Endothelial cell of umbilical vein (primary cell): ENCODE results near the gene CCDC12. TPM values are rescaled to one million over a fixed set of nuclear protein-coding genes. Genes with fewer than 3 reads are reported as not detected.

Experiments
- BruUV-seq: library from RNA; stranded (reverse); fragments of 400-500 nt; replicated peaks from 2 replicates; lab custom pipeline; 2021; lab: Mats Ljungman, UMichigan
- CTCF ChIA-PET: fragments of 300-600, 350-600 bp; sonication (Branson Sonifier 250); formaldehyde crosslinking; loops from one replicate; lab custom pipeline; 2021; ENCODE audit warnings: antibody characterized with exemption, inconsistent platforms; lab: Charles Lee
- POLR2A ChIA-PET: fragments of 300-600, 350-600 bp; sonication (Branson Sonifier 250); formaldehyde crosslinking; loops from one replicate; lab custom pipeline; 2021; ENCODE audit warnings: antibody characterized with exemption, inconsistent platforms; lab: Charles Lee
- DNase-seq: peaks from one replicate; pipeline ENCODE4 v3.0.0-alpha.2; 2011; ENCODE audit warnings: low read depth, low spot score
- FAIRE-seq: peaks from 2 replicates; lab custom pipeline; 2011; peaks lifted over from hg19 to GRCh38; lab: Jason Lieb, UNC
- H2AFZ ChIP-seq: 2 replicates; pipeline ENCODE4 v1.6.0; 2012; ENCODE audit warnings: low read depth, low read length, control low read depth, inconsistent platforms
- H3K27ac ChIP-seq: 2 replicates; pipeline ENCODE4 v1.5.1; 2011; ENCODE audit warnings: low read depth, mild to moderate bottlenecking, control low read depth, low read length, moderate library complexity; ENCODE audit not compliant: insufficient read depth
- H3K27me3 ChIP-seq, 2 experiments: 2 replicates each; pipeline versions ENCODE4 v1.6.0 to v1.6.1; 2011; ENCODE audit warnings: low read length in 2 of 2, mixed read lengths in 1 of 2; ENCODE audit not compliant: control insufficient read depth in 2 of 2, insufficient read depth in 2 of 2
- H3K36me3 ChIP-seq, 2 experiments: 2 replicates in 1 of 2; 3 replicates in 1 of 2; pipeline ENCODE4 v1.5.1; 2011; ENCODE audit warnings: low read length in 2 of 2, mild to moderate bottlenecking in 1 of 2, moderate library complexity in 1 of 2; ENCODE audit not compliant: control insufficient read depth in 2 of 2, insufficient read depth in 2 of 2; ENCODE audit errors: extremely low read depth in 1 of 2
- H3K4me1 ChIP-seq: 3 replicates; pipeline ENCODE4 v1.5.1; 2011; ENCODE audit warnings: mild to moderate bottlenecking, low read length; ENCODE audit not compliant: control insufficient read depth, insufficient read depth; ENCODE audit errors: extremely low read depth
- H3K4me2 ChIP-seq: 2 replicates; pipeline ENCODE4 v1.6.1; 2011; ENCODE audit warnings: low read length, control low read depth, mixed read lengths; ENCODE audit not compliant: insufficient read depth
- H3K4me3 ChIP-seq, 3 experiments: fragments of 200-600 bp in 1 of 3; sonication (generic), shearing (Covaris generic) in 1 of 3; replicated peaks in 1 of 3; 2 replicates each; pipeline ENCODE4 v1.5.1; 2011 to 2016; ENCODE audit warnings: control low read depth in 3 of 3, low read length in 3 of 3, mild to moderate bottlenecking in 2 of 3, inconsistent platforms in 1 of 3, low read depth in 1 of 3, moderate library complexity in 1 of 3; ENCODE audit not compliant: insufficient read depth in 1 of 3
- H3K79me2 ChIP-seq: 2 replicates; pipeline ENCODE4 v1.6.0; 2012; ENCODE audit warnings: low read length, inconsistent platforms; ENCODE audit not compliant: control insufficient read depth, insufficient read depth
- H3K9ac ChIP-seq: replicated peaks from 2 replicates; pipeline ENCODE3; 2011; ENCODE audit warnings: low read length, control low read depth; ENCODE audit not compliant: insufficient read depth; ENCODE audit errors: extremely low read depth
- H3K9me1 ChIP-seq: replicated peaks from 3 replicates; pipeline ENCODE4 v1.6.0; 2011; ENCODE audit warnings: mild to moderate bottlenecking, low read length; ENCODE audit not compliant: control insufficient read depth, insufficient read depth; ENCODE audit errors: extremely low read depth
- H3K9me3 ChIP-seq: replicated peaks from 2 replicates; pipeline ENCODE4 v1.5.1; 2012; ENCODE audit warnings: low read length, inconsistent platforms; ENCODE audit not compliant: control insufficient read depth, insufficient read depth
- H4K20me1 ChIP-seq: replicated peaks from 2 replicates; pipeline ENCODE3; 2011; ENCODE audit warnings: mild to moderate bottlenecking, low read length; ENCODE audit not compliant: control insufficient read depth, insufficient read depth; ENCODE audit errors: extremely low read depth
- CTCF ChIP-seq, 2 donors: IDR thresholded peaks; 1 replicate in 1 of 2; 2 replicates in 1 of 2; pipeline ENCODE4 v1.5.1; 2011; ENCODE audit warnings: low read length in 2 of 2, mild to moderate bottlenecking in 2 of 2, moderate library complexity in 2 of 2, control low read depth in 1 of 2, inconsistent platforms in 1 of 2, low read depth in 1 of 2; ENCODE audit not compliant: insufficient read depth in 1 of 2; ENCODE audit errors: extremely low read depth in 1 of 2
- EZH2 ChIP-seq: IDR thresholded peaks from 2 replicates; pipeline ENCODE4 v1.6.1; 2012; ENCODE audit warnings: borderline replicate concordance, low read depth, mild to moderate bottlenecking, moderate library complexity, low read length, inconsistent platforms; ENCODE audit not compliant: severe bottlenecking
- FOS ChIP-seq: IDR thresholded peaks from 2 replicates; pipeline ENCODE4 v1.6.1; 2011; ENCODE audit warnings: mild to moderate bottlenecking, low read length, moderate library complexity, borderline replicate concordance; ENCODE audit not compliant: insufficient read depth
- GATA2 ChIP-seq: IDR thresholded peaks from 2 replicates; pipeline ENCODE4 v1.7.0; 2011; ENCODE audit warnings: low read depth, mild to moderate bottlenecking, moderate library complexity, mixed read lengths, low read length; ENCODE audit not compliant: insufficient read length, insufficient read depth
- JUN ChIP-seq: IDR thresholded peaks from 2 replicates; pipeline ENCODE4 v1.6.1; 2011; ENCODE audit warnings: borderline replicate concordance, low read depth; ENCODE audit not compliant: insufficient read length, insufficient read depth
- MAX ChIP-seq: IDR thresholded peaks from 2 replicates; pipeline ENCODE4 v1.6.1; 2011; ENCODE audit not compliant: insufficient read depth, insufficient read length
- MYC ChIP-seq: IDR thresholded peaks from one replicate; pipeline ENCODE4 v1.6.1; 2011; ENCODE audit warnings: mild to moderate bottlenecking, low read depth, low read length
- POLR2A ChIP-seq: IDR thresholded peaks from 2 replicates; pipeline ENCODE4 v1.6.1; 2012; ENCODE audit warnings: low read depth, mild to moderate bottlenecking, control low read depth, low read length
- POLR2AphosphoS5 ChIP-seq: IDR thresholded peaks from 2 replicates; pipeline ENCODE4 v1.6.1; 2012; ENCODE audit warnings: low read depth, mild to moderate bottlenecking, control low read depth, low read length, moderate library complexity; ENCODE audit not compliant: insufficient read depth
- dilution Hi-C: fragments of 300-500 bp; cut with MboI; formaldehyde crosslinking; loops from one replicate; pipeline ENCODE4 v1.15.0; 2019; ENCODE audit warnings: low sequenced_read_pairs; ENCODE audit not compliant: extremely low pct_ligation_motif_present
- intact Hi-C: fragments of 100-400 bp; cut with micrococcal nuclease; formaldehyde crosslinking; loops from one replicate; pipeline ENCODE4 v1.10.0; 2022
- polyA plus RNA-seq, 4 experiments: library from polyadenylated mRNA; depleted of rRNA in 3 of 4; stranded (reverse) in 3 of 4; unstranded in 1 of 4; fragments of >200 nt; gene quantifications; 2 replicates each; pipeline versions ENCODE4 v1.2.1 to v1.2.3, GENCODE V29; 2011 to 2012; ENCODE audit warnings: missing spikeins in 1 of 4
- total RNA-seq: library from RNA; stranded (reverse); gene quantifications from 2 replicates; pipeline ENCODE4 v1.2.3, GENCODE V29; 2021

Gene CCDC12
- total and polyA plus RNA-seq, 2 donors (not counting 3 experiments of a cell fraction or from before 2014, with no cell fraction given): 35.1 to 50.5 TPM

- Histone ChIP-seq H3K9me3 (no peaks in the 10 kb centered on the region), H4K20me1 (no peaks in the 10 kb centered on the region), H3K9ac (no peak overlapping the region), H3K27ac (no peak overlapping the region), H2AFZ (no peak overlapping the region), H3K9me1 (no peaks in the 10 kb centered on the region), H3K27me3 (no peaks in the 10 kb centered on the region), H3K4me1 (no peaks in the 10 kb centered on the region), H3K4me3 (no peak overlapping the region), H3K79me2 (no peaks in the 10 kb centered on the region), H3K4me2 (no peak overlapping the region), H3K36me3 (peaks cover 2 to 31% of the 10 kb centered on the region in 2 experiments)
- intact Hi-C loops: loop anchor here (1.0 to 10.0 kb wide), 3 partner anchors 74 to 293 kb away; partner anchors contain the start of gene TMIE
- dilution Hi-C loops: no loop called here
- no peak for DNase-seq
- no TSS peak for BruUV-seq
- TF ChIP-seq MAX (no peak), GATA2 (no peak), POLR2AphosphoS5 (no peak), FOS (no peak), POLR2A (no peak), MYC (no peak), JUN (no peak), CTCF (IDR thresholded peaks at IDR 0.05; ENCODE audit: extremely low read depth in 1 of 2, insufficient read depth in 1 of 2, low read depth in 1 of 2, low read length in 2 of 2) (no peak), EZH2 (no peak)
- ChIA-PET POLR2A (no interaction called here), CTCF (interaction anchor here (0.6 to 4.8 kb wide), 7 partner anchors 9 to 130 kb away, joined by 3 to 50 read pairs (median 5); partner anchors contain the start of gene NBEAL2)
- no peak for FAIRE-seq
These were observed 21.0 kb upstream of the CCDC12 start for GRCh38 chr3:46997453-46998091.
